ENCODE results near the gene USP24.

DNA sequence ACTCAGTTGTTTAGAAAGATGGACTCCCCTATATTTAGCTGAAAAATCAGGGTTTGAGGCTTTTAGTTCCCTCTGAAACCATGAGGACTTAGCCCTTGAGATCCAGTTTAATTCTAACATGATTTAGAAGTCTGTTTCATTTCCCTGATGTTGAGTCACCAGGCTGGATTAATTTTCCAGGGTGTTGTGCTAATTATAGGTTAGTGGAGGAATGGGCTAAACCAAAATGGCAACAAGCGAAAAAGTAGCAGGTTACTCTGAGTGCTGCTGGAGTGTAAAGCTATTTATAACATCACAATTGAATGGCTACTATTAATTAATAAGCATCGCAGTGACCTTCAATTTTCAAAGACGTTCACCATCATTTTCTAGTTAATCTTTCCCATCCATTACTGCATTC is 15.5 kb upstream of the USP24 start:
- TF ChIP-seq EP300 (IDR thresholded peaks at IDR 0.05; ENCODE audit: borderline replicate concordance) (no peak), TCF12 (IDR thresholded peaks at IDR 0.05; ENCODE audit: low read depth) (no peak), RAD21 (IDR thresholded peaks at IDR 0.05; ENCODE audit: low read depth) (no peak), EGR1 (IDR thresholded peaks at IDR 0.05) (no peak), ZBTB7A (IDR thresholded peaks at IDR 0.05; ENCODE audit: low read depth) (no peak), YY1 (IDR thresholded peaks at IDR 0.05; ENCODE audit: low read depth) (no peak), CREB1 (IDR thresholded peaks at IDR 0.05; ENCODE audit: low read depth) (no peak)
- TF ChIP-seq, protein P1, sequence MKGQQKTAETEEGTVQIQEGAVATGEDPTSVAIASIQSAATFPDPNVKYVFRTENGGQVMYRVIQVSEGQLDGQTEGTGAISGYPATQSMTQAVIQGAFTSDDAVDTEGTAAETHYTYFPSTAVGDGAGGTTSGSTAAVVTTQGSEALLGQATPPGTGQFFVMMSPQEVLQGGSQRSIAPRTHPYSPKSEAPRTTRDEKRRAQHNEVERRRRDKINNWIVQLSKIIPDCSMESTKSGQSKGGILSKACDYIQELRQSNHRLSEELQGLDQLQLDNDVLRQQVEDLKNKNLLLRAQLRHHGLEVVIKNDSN (IDR thresholded peaks at IDR 0.05) = no peak
- TF ChIP-seq, protein P2, sequence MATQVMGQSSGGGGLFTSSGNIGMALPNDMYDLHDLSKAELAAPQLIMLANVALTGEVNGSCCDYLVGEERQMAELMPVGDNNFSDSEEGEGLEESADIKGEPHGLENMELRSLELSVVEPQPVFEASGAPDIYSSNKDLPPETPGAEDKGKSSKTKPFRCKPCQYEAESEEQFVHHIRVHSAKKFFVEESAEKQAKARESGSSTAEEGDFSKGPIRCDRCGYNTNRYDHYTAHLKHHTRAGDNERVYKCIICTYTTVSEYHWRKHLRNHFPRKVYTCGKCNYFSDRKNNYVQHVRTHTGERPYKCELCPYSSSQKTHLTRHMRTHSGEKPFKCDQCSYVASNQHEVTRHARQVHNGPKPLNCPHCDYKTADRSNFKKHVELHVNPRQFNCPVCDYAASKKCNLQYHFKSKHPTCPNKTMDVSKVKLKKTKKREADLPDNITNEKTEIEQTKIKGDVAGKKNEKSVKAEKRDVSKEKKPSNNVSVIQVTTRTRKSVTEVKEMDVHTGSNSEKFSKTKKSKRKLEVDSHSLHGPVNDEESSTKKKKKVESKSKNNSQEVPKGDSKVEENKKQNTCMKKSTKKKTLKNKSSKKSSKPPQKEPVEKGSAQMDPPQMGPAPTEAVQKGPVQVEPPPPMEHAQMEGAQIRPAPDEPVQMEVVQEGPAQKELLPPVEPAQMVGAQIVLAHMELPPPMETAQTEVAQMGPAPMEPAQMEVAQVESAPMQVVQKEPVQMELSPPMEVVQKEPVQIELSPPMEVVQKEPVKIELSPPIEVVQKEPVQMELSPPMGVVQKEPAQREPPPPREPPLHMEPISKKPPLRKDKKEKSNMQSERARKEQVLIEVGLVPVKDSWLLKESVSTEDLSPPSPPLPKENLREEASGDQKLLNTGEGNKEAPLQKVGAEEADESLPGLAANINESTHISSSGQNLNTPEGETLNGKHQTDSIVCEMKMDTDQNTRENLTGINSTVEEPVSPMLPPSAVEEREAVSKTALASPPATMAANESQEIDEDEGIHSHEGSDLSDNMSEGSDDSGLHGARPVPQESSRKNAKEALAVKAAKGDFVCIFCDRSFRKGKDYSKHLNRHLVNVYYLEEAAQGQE (IDR thresholded peaks at IDR 0.05; ENCODE audit: low read depth) = no peak

Measured in Ishikawa (cell line).